ENCODE measurements around the gene MYPOP.

- TF ChIP-seq, protein P1, sequence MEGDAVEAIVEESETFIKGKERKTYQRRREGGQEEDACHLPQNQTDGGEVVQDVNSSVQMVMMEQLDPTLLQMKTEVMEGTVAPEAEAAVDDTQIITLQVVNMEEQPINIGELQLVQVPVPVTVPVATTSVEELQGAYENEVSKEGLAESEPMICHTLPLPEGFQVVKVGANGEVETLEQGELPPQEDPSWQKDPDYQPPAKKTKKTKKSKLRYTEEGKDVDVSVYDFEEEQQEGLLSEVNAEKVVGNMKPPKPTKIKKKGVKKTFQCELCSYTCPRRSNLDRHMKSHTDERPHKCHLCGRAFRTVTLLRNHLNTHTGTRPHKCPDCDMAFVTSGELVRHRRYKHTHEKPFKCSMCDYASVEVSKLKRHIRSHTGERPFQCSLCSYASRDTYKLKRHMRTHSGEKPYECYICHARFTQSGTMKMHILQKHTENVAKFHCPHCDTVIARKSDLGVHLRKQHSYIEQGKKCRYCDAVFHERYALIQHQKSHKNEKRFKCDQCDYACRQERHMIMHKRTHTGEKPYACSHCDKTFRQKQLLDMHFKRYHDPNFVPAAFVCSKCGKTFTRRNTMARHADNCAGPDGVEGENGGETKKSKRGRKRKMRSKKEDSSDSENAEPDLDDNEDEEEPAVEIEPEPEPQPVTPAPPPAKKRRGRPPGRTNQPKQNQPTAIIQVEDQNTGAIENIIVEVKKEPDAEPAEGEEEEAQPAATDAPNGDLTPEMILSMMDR (IDR thresholded peaks at IDR 0.05; ENCODE audit: borderline replicate concordance, extremely low read depth, low read length, poor library complexity, severe bottlenecking): no peak
- no peak for TF ChIP-seq EZH2 (IDR thresholded peaks at IDR 0.05; ENCODE audit: borderline replicate concordance, low read depth, low read length, severe bottlenecking)
Measured at GRCh38 chr19:45854167-45854778, 48.1 kb downstream of the MYPOP start.

Measured in DND-41 (cell line).